ENCODE data around the gene MRPS22. TPM values are rescaled to one million over a fixed set of nuclear protein-coding genes. Genes with fewer than 3 reads are reported as not detected.

Gene MRPS22
- total RNA-seq, 3 donors from 2014 or later: 45.2 to 47.9 (median 46.4) TPM

- H3K4me1 ChIP-seq: no peaks in the 10 kb centered on the region
- no peak overlapping the region for H3K27ac ChIP-seq
- H3K27me3 ChIP-seq: no peaks in the 10 kb centered on the region
- intact Hi-C loops (cut with DNase I; ENCODE audit: low total_unique reads): no loop called here
- H3K36me3 ChIP-seq: no peaks in the 10 kb centered on the region
- no peaks in the 10 kb centered on the region for H3K9me3 ChIP-seq
- TF ChIP-seq POLR2A (IDR thresholded peaks at IDR 0.05) (no peak), CTCF (IDR thresholded peaks at IDR 0.05) (peak in 1 of 3 donors; percentile 35)
- H3K4me3 ChIP-seq: no peak overlapping the region
- DNase-seq (ENCODE audit: low spot score in 2 of 2): no peak
Observed at GRCh38 chr3:139353920-139354556, 10.2 kb downstream of the MRPS22 start.

GRCh38 chr3:139354661-139355060, 10.8 kb downstream of the MRPS22 start:
- H3K27me3 ChIP-seq: no peaks in the 10 kb centered on the region
- no peaks in the 10 kb centered on the region for H3K9me3 ChIP-seq
- H3K36me3 ChIP-seq: no peaks in the 10 kb centered on the region
- H3K27ac ChIP-seq: no peak overlapping the region
- DNase-seq (ENCODE audit: low spot score in 2 of 2): no peak
- intact Hi-C loops (cut with DNase I; ENCODE audit: low total_unique reads): no loop called here
- no peaks in the 10 kb centered on the region for H3K4me1 ChIP-seq
- H3K4me3 ChIP-seq: no peak overlapping the region
- TF ChIP-seq POLR2A (IDR thresholded peaks at IDR 0.05): no peak
- no peak for TF ChIP-seq CTCF (IDR thresholded peaks at IDR 0.05)
- TF ChIP-seq POLR2AphosphoS5 (IDR thresholded peaks at IDR 0.05): no peak

GRCh38 chr3:139355476-139355875, 11.7 kb downstream of the MRPS22 start:
- H3K27ac ChIP-seq: no peak overlapping the region
- intact Hi-C loops (cut with DNase I; ENCODE audit: low total_unique reads): no loop called here
- H3K36me3 ChIP-seq: no peaks in the 10 kb centered on the region
- no peak for DNase-seq (ENCODE audit: low spot score in 2 of 2)
- no peaks in the 10 kb centered on the region for H3K9me3 ChIP-seq
- no peak overlapping the region for H3K4me3 ChIP-seq
- no peaks in the 10 kb centered on the region for H3K4me1 ChIP-seq
- H3K27me3 ChIP-seq: no peaks in the 10 kb centered on the region
- TF ChIP-seq POLR2A (IDR thresholded peaks at IDR 0.05) (no peak), CTCF (IDR thresholded peaks at IDR 0.05) (no peak), POLR2AphosphoS5 (IDR thresholded peaks at IDR 0.05) (no peak)

- DNase-seq (ENCODE audit: low spot score in 2 of 2): no peak
Observed at GRCh38 chr3:139355891-139356290, 12.1 kb downstream of the MRPS22 start.

GRCh38 chr3:139357899-139358298, 14.1 kb downstream of the MRPS22 start:
- H3K9me3 ChIP-seq: no peaks in the 10 kb centered on the region
- H3K27ac ChIP-seq: no peak overlapping the region
- no peak for TF ChIP-seq POLR2AphosphoS5 (IDR thresholded peaks at IDR 0.05)
- no peak for TF ChIP-seq POLR2A (IDR thresholded peaks at IDR 0.05)
- TF ChIP-seq CTCF (IDR thresholded peaks at IDR 0.05): no peak
- H3K4me3 ChIP-seq: no peak overlapping the region
- H3K4me1 ChIP-seq: no peaks in the 10 kb centered on the region
- no peaks in the 10 kb centered on the region for H3K27me3 ChIP-seq
- no peaks in the 10 kb centered on the region for H3K36me3 ChIP-seq
- intact Hi-C loops (cut with DNase I; ENCODE audit: low total_unique reads): no loop called here
- DNase-seq (ENCODE audit: low spot score in 2 of 2): no peak

More at GRCh38 chr3:139355891-139356290, 12.1 kb downstream of the MRPS22 start:
- no peaks in the 10 kb centered on the region for H3K36me3 ChIP-seq
- H3K27ac ChIP-seq: no peak overlapping the region
- no peak overlapping the region for H3K4me3 ChIP-seq
- TF ChIP-seq CTCF (IDR thresholded peaks at IDR 0.05) (no peak), POLR2A (IDR thresholded peaks at IDR 0.05) (no peak), POLR2AphosphoS5 (IDR thresholded peaks at IDR 0.05) (no peak)
- no peaks in the 10 kb centered on the region for H3K4me1 ChIP-seq
- H3K27me3 ChIP-seq: no peaks in the 10 kb centered on the region
- intact Hi-C loops (cut with DNase I; ENCODE audit: low total_unique reads): no loop called here
- H3K9me3 ChIP-seq: no peaks in the 10 kb centered on the region
